KMS-11 (cell line): ENCODE data around the gene MAGEB10.

Experiments
- H2AFZ ChIP-seq: fragments of 200-600 bp; sonication (generic); 2 replicates; pipeline ENCODE4 v1.6.1; 2016; ENCODE audit warnings: antibody characterized with exemption, mixed run types, low read depth
- H3K27ac ChIP-seq: fragments of 200-600 bp; sonication (generic); 2 replicates; pipeline ENCODE4 v1.6.1; 2016; ENCODE audit warnings: mild to moderate bottlenecking, mixed run types
- H3K27me3 ChIP-seq: fragments of 200-600 bp; sonication (generic); 2 replicates; pipeline ENCODE4 v1.6.1; 2017; ENCODE audit warnings: mild to moderate bottlenecking, low read depth, mixed run types, moderate library complexity; ENCODE audit not compliant: insufficient read depth
- H3K36me3 ChIP-seq: fragments of 200-600 bp; sonication (generic); 2 replicates; pipeline ENCODE4 v1.6.1; 2017; ENCODE audit warnings: mild to moderate bottlenecking, mixed run types; ENCODE audit not compliant: insufficient read depth
- H3K4me1 ChIP-seq: fragments of 200-600 bp; sonication (generic); 2 replicates; pipeline ENCODE4 v1.6.1; 2016; ENCODE audit warnings: mild to moderate bottlenecking, low read depth, mixed run types; ENCODE audit not compliant: poor library complexity, severe bottlenecking
- H3K4me2 ChIP-seq: fragments of 200-600 bp; sonication (generic); 2 replicates; pipeline ENCODE4 v1.7.0; 2016; ENCODE audit warnings: mild to moderate bottlenecking, mixed run types
- H3K4me3 ChIP-seq: fragments of 200-600 bp; sonication (generic); IDR thresholded peaks from 2 replicates; pipeline ENCODE4 v1.6.1; 2017; ENCODE audit warnings: low read depth, low read length, mixed read lengths; ENCODE audit not compliant: insufficient read depth
- H3K79me2 ChIP-seq: fragments of 200-600 bp; sonication (generic); 2 replicates; pipeline ENCODE4 v1.6.1; 2016; ENCODE audit warnings: low read depth, mixed run types; ENCODE audit not compliant: insufficient read depth
- H3K9ac ChIP-seq: fragments of 200-600 bp; sonication (generic); 2 replicates; pipeline ENCODE4 v1.6.1; 2016; ENCODE audit warnings: mild to moderate bottlenecking, mixed run types
- H4K20me1 ChIP-seq: fragments of 200-600 bp; sonication (generic); 2 replicates; pipeline ENCODE4 v1.6.1; 2016; ENCODE audit warnings: mild to moderate bottlenecking, mixed run types; ENCODE audit not compliant: insufficient read depth
- CTCF ChIP-seq: fragments of 200-600 bp; sonication (generic); conservative IDR thresholded peaks from 2 replicates; pipeline ENCODE4 v1.6.1; 2017; ENCODE audit warnings: low read depth, mild to moderate bottlenecking, antibody characterized with exemption, low read length, moderate library complexity, mixed read lengths

MAGEB10 gene

GRCh38 chrX:27807690-27808089 is at the start of gene MAGEB10:
Gene MAGEB10, plus strand, starts transcription at chrX:27807990. Its CDS starts 13,317 bp downstream, at chrX:27821307.
- Histone ChIP-seq H3K9ac (no peak within 1 kb of the TSS), H3K36me3 (no peaks in the 10 kb centered on the region), H3K4me3 (no peak within 1 kb of the TSS), H3K79me2 (no peaks in the 10 kb centered on the region), H3K27ac (no peak within 1 kb of the TSS), H2AFZ (no peak within 1 kb of the TSS), H3K4me1 (no peaks in the 10 kb centered on the region), H4K20me1 (no peaks in the 10 kb centered on the region), H3K4me2 (no peak within 1 kb of the TSS), H3K27me3 (no peaks in the 10 kb centered on the region)
- no peak for TF ChIP-seq CTCF

GRCh38 chrX:27765718-27766117 is 42.1 kb upstream of the MAGEB10 start:
- H3K4me2 ChIP-seq: peak overlapping the region; percentile 54; the same call in 1 of the 2 replicates
- H2AFZ ChIP-seq: peak overlapping the region; percentile 54; the same call in 1 of the 2 replicates
- H3K4me1 ChIP-seq: peaks cover 17% of the 10 kb centered on the region

GRCh38 chrX:27767387-27767786 is 40.4 kb upstream of the MAGEB10 start:
- TF ChIP-seq CTCF: no peak
- no peak overlapping the region for H3K4me3 ChIP-seq
- no peaks in the 10 kb centered on the region for H3K27me3 ChIP-seq
- H3K36me3 ChIP-seq: no peaks in the 10 kb centered on the region
- no peaks in the 10 kb centered on the region for H3K79me2 ChIP-seq
- H3K27ac ChIP-seq: no peak overlapping the region
- peaks cover 17% of the 10 kb centered on the region for H3K4me1 ChIP-seq
- H4K20me1 ChIP-seq: no peaks in the 10 kb centered on the region
- no peak overlapping the region for H3K4me2 ChIP-seq
- H2AFZ ChIP-seq: no peak overlapping the region
- H3K9ac ChIP-seq: no peak overlapping the region

More at GRCh38 chrX:27765718-27766117, 42.1 kb upstream of the MAGEB10 start:
- Histone ChIP-seq H3K4me3 (no peak overlapping the region), H4K20me1 (no peaks in the 10 kb centered on the region), H3K36me3 (no peaks in the 10 kb centered on the region), H3K9ac (peak overlapping the region; percentile 25; the same call in 1 of the 2 replicates), H3K27me3 (no peaks in the 10 kb centered on the region), H3K27ac (peak overlapping the region; percentile 62), H3K79me2 (no peaks in the 10 kb centered on the region)
- TF ChIP-seq CTCF: no peak

GRCh38 chrX:27775984-27776383 is 31.8 kb upstream of the MAGEB10 start:
- Histone ChIP-seq H3K27ac (no peak overlapping the region), H3K36me3 (no peaks in the 10 kb centered on the region), H2AFZ (no peak overlapping the region), H4K20me1 (no peaks in the 10 kb centered on the region), H3K79me2 (no peaks in the 10 kb centered on the region), H3K27me3 (no peaks in the 10 kb centered on the region), H3K4me3 (no peak overlapping the region), H3K4me1 (no peaks in the 10 kb centered on the region), H3K4me2 (no peak overlapping the region), H3K9ac (no peak overlapping the region)
- no peak for TF ChIP-seq CTCF
